Lower lobe of right lung (tissue), 2 donors: ENCODE results near the gene MZT2B. TPM values are rescaled to one million over a fixed set of nuclear protein-coding genes. Genes with fewer than 3 reads are reported as not detected.
"Not testable (repeated sequence)": the region's sequence is repeated elsewhere in the genome, so short reads cannot be mapped to it uniquely, and the experiment has no call there.

Experiments
- ATAC-seq, 2 donors: fragments of 200-7000 bp; cut with Tn5 transposase; one replicate each; pipeline ENCODE4 v1.9.1; 2020 to 2022; ENCODE audit warnings: mild to moderate bottlenecking in 2 of 2, moderate library complexity in 2 of 2
- DNase-seq: peaks from one replicate; pipeline ENCODE4 v3.0.0-alpha.2; 2020
- H3K27ac ChIP-seq: fragments of 200-600 bp; one replicate; pipeline ENCODE4 v1.8.0; 2022
- H3K27me3 ChIP-seq: fragments of 200-600 bp; one replicate; pipeline ENCODE4 v1.8.0; 2022; ENCODE audit warnings: low read depth
- H3K36me3 ChIP-seq: fragments of 200-600 bp; one replicate; pipeline ENCODE4 v1.8.0; 2022; ENCODE audit warnings: mild to moderate bottlenecking
- H3K4me1 ChIP-seq: fragments of 200-600 bp; one replicate; pipeline ENCODE4 v1.8.0; 2022
- H3K4me3 ChIP-seq: fragments of 200-600 bp; one replicate; pipeline ENCODE4 v1.8.0; 2022; ENCODE audit warnings: mild to moderate bottlenecking
- H3K9me3 ChIP-seq: fragments of 200-600 bp; one replicate; pipeline ENCODE4 v1.8.0; 2022
- CTCF ChIP-seq: fragments of 200-600 bp; IDR thresholded peaks from one replicate; pipeline ENCODE4 v1.8.0; 2022; ENCODE audit warnings: antibody characterized with exemption, mild to moderate bottlenecking
- intact Hi-C: fragments of 100-400 bp; cut with DNase I; formaldehyde crosslinking; loops from one replicate; pipeline ENCODE4 v1.11.0; 2022
- total RNA-seq: library from RNA; stranded (reverse); fragmentation: NEBNext Ultra II Directional; extraction: Animal tissue kit (Norgen Biotek cat#: 25700); gene quantifications from one replicate; pipeline ENCODE4 v1.2.1, GENCODE V29; 2021
- donor health status: DM: no; HTN: yes; CAD: no; lungs with severe emphysema.

The MZT2B gene
- total RNA-seq, 1 donor from 2014 or later = 125 TPM

GRCh38 chr2:130169896-130170295, 12.2 kb upstream of the MZT2B start:
- Histone ChIP-seq H3K4me1 (no peaks in the 10 kb centered on the region), H3K27ac (no peak overlapping the region), H3K9me3 (no peaks in the 10 kb centered on the region), H3K4me3 (no peak overlapping the region), H3K27me3 (no peaks in the 10 kb centered on the region), H3K36me3 (peaks cover 96% of the 10 kb centered on the region)
- TF ChIP-seq CTCF = no peak
- DNase-seq (no peak), ATAC-seq (no peak)
- intact Hi-C loops = no loop called here

GRCh38 chr2:130174866-130175265, 7.2 kb upstream of the MZT2B start:
- not testable (repeated sequence) for DNase-seq, H3K4me3 ChIP-seq
- H3K36me3 ChIP-seq = peaks cover 66% of the 10 kb centered on the region

DNA sequence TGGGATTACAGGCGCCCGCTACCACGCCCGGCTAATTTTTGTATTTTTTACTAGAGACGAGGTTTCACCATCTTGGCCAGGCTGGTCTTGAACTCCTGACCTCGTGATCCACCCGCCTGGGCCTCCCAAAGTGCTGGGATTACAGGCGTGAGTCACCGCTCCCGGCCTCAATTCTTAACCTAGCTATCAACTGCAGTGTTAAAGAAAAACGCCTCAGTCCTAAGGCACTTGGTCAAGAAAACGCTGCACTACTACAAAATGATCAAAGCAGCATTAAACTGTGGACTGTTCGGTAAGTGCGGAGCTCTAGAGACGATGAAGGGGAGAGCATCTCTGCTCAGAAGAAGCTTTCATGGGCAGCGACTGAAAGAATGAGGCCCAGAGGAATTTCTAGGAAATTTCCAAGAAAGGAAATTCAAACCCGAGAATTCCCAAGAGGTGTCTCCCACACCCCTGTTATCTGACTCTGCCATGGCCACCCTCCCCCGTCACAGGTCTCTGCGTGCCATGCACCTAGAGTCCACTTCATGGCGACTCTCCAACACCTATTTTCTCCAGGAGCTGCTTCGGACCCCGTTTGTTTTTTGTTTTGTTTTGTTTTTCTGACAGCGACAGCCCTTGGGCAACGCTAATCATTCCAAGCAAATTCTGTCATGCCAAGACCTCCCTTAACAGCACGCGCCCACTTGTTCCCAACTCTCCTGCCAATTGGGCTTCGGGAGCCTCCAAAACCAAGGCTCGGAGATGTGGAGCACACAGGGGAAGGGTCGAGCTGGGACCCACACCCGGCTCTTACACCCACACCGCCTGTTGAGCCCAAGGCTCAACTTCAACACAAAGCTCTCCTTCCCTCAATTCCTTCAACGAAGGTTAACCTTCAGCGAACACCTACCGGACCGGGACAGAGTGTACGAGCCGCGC, 1.4 kb upstream of the MZT2B start:
- H3K27me3 ChIP-seq, H3K36me3 ChIP-seq, intact Hi-C loops, H3K9me3 ChIP-seq, ATAC-seq, DNase-seq: not testable (repeated sequence)
- Histone ChIP-seq H3K4me3 (peak overlapping the region; percentile 92), H3K4me1 (peaks cover 19% of the 10 kb centered on the region), H3K27ac (peak overlapping the region; percentile 92)

More at GRCh38 chr2:130174866-130175265, 7.2 kb upstream of the MZT2B start:
- ATAC-seq, H3K27me3 ChIP-seq, intact Hi-C loops, H3K9me3 ChIP-seq, H3K4me1 ChIP-seq, H3K27ac ChIP-seq: not testable (repeated sequence)

DNA sequence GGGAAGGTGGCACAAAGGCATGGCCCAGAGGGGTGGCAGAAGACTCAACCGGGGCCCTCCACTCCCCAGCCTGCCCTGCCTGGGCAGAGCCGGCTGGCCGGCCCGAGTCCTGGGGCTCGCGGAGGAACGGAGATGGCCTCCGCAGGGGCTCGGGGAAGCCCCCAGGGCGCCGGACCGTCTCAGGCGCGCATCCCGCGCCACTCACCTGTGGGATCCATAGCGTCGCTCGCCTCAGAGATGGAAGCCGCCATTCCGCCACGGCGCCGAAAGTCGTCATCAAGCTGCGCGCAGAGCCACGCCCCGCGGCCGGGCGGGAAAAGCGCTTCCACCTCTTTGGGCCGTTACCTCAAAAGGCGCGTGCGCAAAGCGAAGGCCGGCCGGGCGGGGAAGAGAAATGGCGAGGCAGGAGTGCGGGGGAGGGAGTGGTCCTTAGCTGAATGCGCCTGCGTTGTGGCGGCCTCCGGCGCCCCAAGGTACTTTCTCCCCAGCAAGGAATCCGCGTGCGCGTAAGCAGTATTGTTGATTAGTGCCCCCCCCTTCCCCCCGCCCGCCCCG, 660 bp upstream of the MZT2B start, which contains the start of gene SMPD4:
Gene SMPD4 (minus strand): TSS at position 278 of the 555 bp plus-strand sequence. CDS start 5,010 bp downstream, outside the sequence.
- Histone ChIP-seq H3K27ac (peak within 1 kb of the TSS; percentile 92), H3K27me3 (no peaks in the 10 kb centered on the region), H3K9me3 (no peaks in the 10 kb centered on the region), H3K4me3 (peak within 1 kb of the TSS; percentile 92), H3K4me1 (peaks cover 19% of the 10 kb centered on the region), H3K36me3 (peaks cover 5% of the 10 kb centered on the region)
- TF ChIP-seq CTCF = no peak
- DNase-seq (peak; percentile 98), ATAC-seq (peak; percentile 95 to 96)
- intact Hi-C loops = no loop called here

DNA sequence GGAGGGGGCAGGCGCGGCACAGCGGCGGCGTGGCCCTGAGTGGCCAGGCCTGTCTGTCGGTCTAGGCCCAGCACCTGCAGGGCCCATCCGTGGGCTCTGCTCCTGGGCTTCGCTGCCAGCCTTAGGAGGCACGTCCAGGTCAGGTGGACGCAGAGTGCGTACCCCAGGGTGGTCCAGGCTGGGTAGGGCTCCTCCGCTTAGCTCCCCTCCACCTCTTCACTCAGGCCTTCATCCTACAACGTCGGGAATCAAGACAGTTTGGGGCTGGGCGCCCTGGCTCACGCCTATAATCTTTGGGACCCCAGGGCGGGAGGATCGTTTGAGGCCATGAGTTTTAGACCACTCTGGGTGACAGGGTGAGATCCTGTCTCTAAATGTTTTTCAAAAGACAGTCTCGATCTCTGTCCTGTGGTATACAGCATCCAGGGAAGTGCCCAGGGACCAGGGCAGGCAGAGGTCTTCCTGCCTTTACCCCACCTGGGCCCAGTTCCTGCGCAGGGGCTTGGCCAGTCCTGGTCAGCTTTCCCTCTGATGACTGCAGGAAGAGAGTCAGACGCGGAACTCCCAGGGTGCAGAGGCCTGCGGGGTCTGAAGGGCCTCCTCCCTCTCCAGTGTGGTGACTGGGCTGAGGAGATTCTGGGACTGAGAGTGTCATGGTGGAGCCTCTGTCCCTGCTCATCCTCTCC, 907 bp downstream of the MZT2B start:
- H3K9me3 ChIP-seq, H3K36me3 ChIP-seq, intact Hi-C loops, H3K27ac ChIP-seq, H3K27me3 ChIP-seq, DNase-seq: not testable (repeated sequence)
- Histone ChIP-seq H3K4me1 (peaks cover 19% of the 10 kb centered on the region), H3K4me3 (peak overlapping the region; percentile 92)
- ATAC-seq = peak; percentile 26 to 34

- no peak for TF ChIP-seq CTCF
- Histone ChIP-seq H3K4me3 (peak overlapping the region; percentile 92), H3K27ac (no peak overlapping the region), H3K4me1 (peaks cover 19% of the 10 kb centered on the region), H3K27me3 (no peaks in the 10 kb centered on the region), H3K9me3 (no peaks in the 10 kb centered on the region), H3K36me3 (no peaks in the 10 kb centered on the region)
- DNase-seq = no peak
- intact Hi-C loops = no loop called here
- no peak for ATAC-seq
Observed at GRCh38 chr2:130183512-130184373, 1.7 kb downstream of the MZT2B start.
